Upper lobe of left lung (tissue), 4 donors: ENCODE measurements around the gene USP3.

Experiments
- EP300 ChIP-seq, 4 donors: sonication (generic); formaldehyde crosslinking; IDR thresholded peaks; one replicate each; pipeline ENCODE4 v1.5.1; 2017; ENCODE audit warnings: antibody characterized with exemption in 4 of 4, control low read depth in 2 of 4
- POLR2A ChIP-seq, 4 donors: fragments of 450-650 bp; IDR thresholded peaks; one replicate each; pipeline ENCODE4 v1.5.1; 2016 to 2017; ENCODE audit warnings: antibody characterized with exemption in 4 of 4, mild to moderate bottlenecking in 2 of 4
- POLR2AphosphoS5 ChIP-seq, 2 donors: sonication (generic); formaldehyde crosslinking; IDR thresholded peaks; one replicate each; pipeline ENCODE4 v1.5.1; 2017; ENCODE audit warnings: antibody characterized with exemption in 2 of 2
- TF ChIP-seq, protein P1 (sequence below), 6 experiments: fragments of 450-650 bp in 4 of 6; fragments of 200-600 bp in 2 of 6; sonication (generic) in 2 of 6; IDR thresholded peaks; one replicate each; pipeline ENCODE4 v1.5.1; 2016 to 2019; ENCODE audit warnings: antibody characterized with exemption in 6 of 6

DNA sequence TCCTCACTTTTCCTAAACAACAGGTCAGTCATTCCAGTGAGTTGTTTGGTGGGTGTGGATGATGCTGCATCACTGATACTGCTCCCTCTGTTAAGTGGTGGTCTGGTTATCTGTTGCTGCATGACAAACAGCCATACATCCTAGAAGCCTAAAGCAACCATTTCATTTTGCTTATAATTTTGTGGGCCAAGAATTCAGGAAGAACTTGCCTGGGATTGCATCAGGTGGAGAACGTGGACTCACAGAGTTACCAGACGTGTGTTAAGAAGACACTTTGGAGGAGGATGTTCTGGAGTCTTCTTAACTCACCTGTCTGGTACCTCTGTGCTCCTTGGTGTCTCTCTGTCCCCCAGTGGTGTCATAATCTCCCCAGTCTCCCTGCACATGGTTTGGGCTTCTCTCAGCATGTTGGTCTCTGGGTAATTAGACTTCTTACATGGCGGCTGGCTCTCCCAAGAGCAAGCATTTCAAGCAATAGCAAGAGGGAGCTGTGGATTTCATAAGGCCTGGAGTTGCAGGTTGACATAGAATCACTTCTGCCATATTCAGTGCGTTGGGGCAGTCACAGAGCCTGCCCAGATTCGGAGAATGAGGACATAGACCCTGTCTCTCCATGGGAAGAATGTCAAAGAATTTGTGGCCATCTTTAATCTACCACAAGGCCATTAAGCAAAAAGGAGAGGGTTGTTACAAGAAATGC lies 20.1 kb downstream of the USP3 start:
- TF ChIP-seq, protein P1, sequence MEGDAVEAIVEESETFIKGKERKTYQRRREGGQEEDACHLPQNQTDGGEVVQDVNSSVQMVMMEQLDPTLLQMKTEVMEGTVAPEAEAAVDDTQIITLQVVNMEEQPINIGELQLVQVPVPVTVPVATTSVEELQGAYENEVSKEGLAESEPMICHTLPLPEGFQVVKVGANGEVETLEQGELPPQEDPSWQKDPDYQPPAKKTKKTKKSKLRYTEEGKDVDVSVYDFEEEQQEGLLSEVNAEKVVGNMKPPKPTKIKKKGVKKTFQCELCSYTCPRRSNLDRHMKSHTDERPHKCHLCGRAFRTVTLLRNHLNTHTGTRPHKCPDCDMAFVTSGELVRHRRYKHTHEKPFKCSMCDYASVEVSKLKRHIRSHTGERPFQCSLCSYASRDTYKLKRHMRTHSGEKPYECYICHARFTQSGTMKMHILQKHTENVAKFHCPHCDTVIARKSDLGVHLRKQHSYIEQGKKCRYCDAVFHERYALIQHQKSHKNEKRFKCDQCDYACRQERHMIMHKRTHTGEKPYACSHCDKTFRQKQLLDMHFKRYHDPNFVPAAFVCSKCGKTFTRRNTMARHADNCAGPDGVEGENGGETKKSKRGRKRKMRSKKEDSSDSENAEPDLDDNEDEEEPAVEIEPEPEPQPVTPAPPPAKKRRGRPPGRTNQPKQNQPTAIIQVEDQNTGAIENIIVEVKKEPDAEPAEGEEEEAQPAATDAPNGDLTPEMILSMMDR (IDR thresholded peaks at IDR 0.05) = no peak
- TF ChIP-seq POLR2A (IDR thresholded peaks at IDR 0.05) (no peak), EP300 (IDR thresholded peaks at IDR 0.05) (no peak), POLR2AphosphoS5 (IDR thresholded peaks at IDR 0.05) (no peak)
